Sigmoid colon (tissue), 4 donors: Measurements from ENCODE around the gene ATMIN.

Source experiments
- CTCF ChIP-seq, 4 experiments: fragments of 450-650 bp in 3 of 4; fragments of 200-600 bp in 1 of 4; IDR thresholded peaks; one replicate each; pipeline ENCODE4 v1.5.1; 2016 to 2019; ENCODE audit warnings: antibody characterized with exemption in 4 of 4, mild to moderate bottlenecking in 3 of 4, moderate library complexity in 2 of 4
- EP300 ChIP-seq, 4 donors: sonication (generic); formaldehyde crosslinking; IDR thresholded peaks; one replicate each; pipeline ENCODE4 v1.6.1; 2017; ENCODE audit warnings: antibody characterized with exemption in 4 of 4

GRCh38 chr16:81080233-81080632 is 44.6 kb downstream of the ATMIN start:
- no peak for TF ChIP-seq EP300 (IDR thresholded peaks at IDR 0.05)
- TF ChIP-seq CTCF (IDR thresholded peaks at IDR 0.05): no peak
